Naive thymus-derived CD4-positive, alpha-beta T cell (primary cell): ENCODE results near the gene ITPR1. TPM values are rescaled to one million over a fixed set of nuclear protein-coding genes. Genes with fewer than 3 reads are reported as not detected.

ENCODE experiments used
- ATAC-seq: fragments of 150-1000 bp; cut with Tn5 transposase; 2 replicates; pipeline ENCODE4 v1.10.0; 2021; ENCODE audit warnings: mild to moderate bottlenecking, moderate library complexity
- CTCF ChIA-PET: fragments of 350-600 bp; sonication (Branson Sonifier 250); formaldehyde crosslinking; loops from one replicate; lab custom pipeline; 2021; ENCODE audit warnings: antibody characterized with exemption; lab: Charles Lee
- POLR2A ChIA-PET: fragments of 350-600 bp; sonication (Branson Sonifier 250); formaldehyde crosslinking; loops from one replicate; lab custom pipeline; 2021; ENCODE audit warnings: antibody characterized with exemption, inconsistent platforms; lab: Charles Lee
- DNase-seq, 9 donors: peaks; one replicate each; pipeline versions ENCODE4 v3.0.0 to v3.0.0-alpha.2; 2020 to 2022; ENCODE audit warnings: mixed read lengths in 1 of 9
- H3K27ac ChIP-seq: one replicate; pipeline ENCODE4 v1.7.0; 2013; ENCODE audit warnings: mild to moderate bottlenecking, low read depth, low read length, moderate library complexity
- H3K27me3 ChIP-seq, 2 donors: one replicate each; pipeline ENCODE4 v1.7.0; 2013; ENCODE audit warnings: low read length in 2 of 2, mild to moderate bottlenecking in 2 of 2, moderate library complexity in 2 of 2; ENCODE audit not compliant: control insufficient read depth in 2 of 2, insufficient read depth in 2 of 2
- H3K36me3 ChIP-seq, 3 experiments: 1 replicate in 2 of 3; 2 replicates in 1 of 3; pipeline ENCODE4 v1.7.0; 2013; ENCODE audit warnings: low read length in 3 of 3, mild to moderate bottlenecking in 3 of 3, moderate library complexity in 1 of 3; ENCODE audit not compliant: insufficient read depth in 3 of 3, control insufficient read depth in 2 of 3
- H3K4me1 ChIP-seq, 2 donors: one replicate each; pipeline ENCODE4 v1.7.0; 2013; ENCODE audit warnings: low read length in 2 of 2, mild to moderate bottlenecking in 2 of 2, moderate library complexity in 1 of 2; ENCODE audit not compliant: control insufficient read depth in 2 of 2, insufficient read depth in 2 of 2
- H3K4me3 ChIP-seq: 2 replicates; pipeline ENCODE4 v1.7.0; 2013; ENCODE audit warnings: mild to moderate bottlenecking, low read length
- H3K9me3 ChIP-seq, 3 experiments: 1 replicate in 2 of 3; 2 replicates in 1 of 3; pipeline ENCODE4 v1.7.0; 2013; ENCODE audit warnings: low read length in 3 of 3; ENCODE audit not compliant: control insufficient read depth in 2 of 3
- H3K27ac Mint-ChIP-seq, 9 donors: one replicate each; pipeline ENCODE4 v1.8.0; 2020 to 2022; ENCODE audit warnings: mixed read lengths in 9 of 9, mild to moderate bottlenecking in 8 of 9, moderate library complexity in 5 of 9, inconsistent platforms in 2 of 9
- H3K27me3 Mint-ChIP-seq, 5 donors: one replicate each; pipeline ENCODE4 v1.8.0; 2021 to 2022; ENCODE audit warnings: mixed read lengths in 5 of 5, mild to moderate bottlenecking in 1 of 5
- H3K36me3 Mint-ChIP-seq, 5 donors: one replicate each; pipeline ENCODE4 v1.8.0; 2020 to 2022; ENCODE audit warnings: mixed read lengths in 5 of 5, mild to moderate bottlenecking in 3 of 5, inconsistent platforms in 1 of 5
- H3K4me1 Mint-ChIP-seq, 7 donors: one replicate each; pipeline ENCODE4 v1.8.0; 2020 to 2022; ENCODE audit warnings: mixed read lengths in 7 of 7, mild to moderate bottlenecking in 3 of 7, inconsistent platforms in 1 of 7
- H3K4me3 Mint-ChIP-seq, 10 donors: one replicate each; pipeline ENCODE4 v1.8.0; 2020 to 2022; ENCODE audit warnings: mild to moderate bottlenecking in 10 of 10, mixed read lengths in 10 of 10, moderate library complexity in 6 of 10, inconsistent platforms in 2 of 10
- H3K9me3 Mint-ChIP-seq, 11 donors: one replicate each; pipeline ENCODE4 v1.8.0; 2020 to 2022; ENCODE audit warnings: mixed read lengths in 11 of 11, mild to moderate bottlenecking in 4 of 11, inconsistent platforms in 1 of 11, moderate library complexity in 1 of 11
- intact Hi-C, 2 donors: fragments of 100-400 bp; cut with micrococcal nuclease; formaldehyde crosslinking; loops; one replicate each; pipeline ENCODE4 v1.15.1; 2023
- polyA plus RNA-seq, 2 donors: library from polyadenylated mRNA; unstranded; fragments of 300-500 nt; fragmentation: Illumina TruSeq; gene quantifications; one replicate each; pipeline ENCODE4 v1.2.3, GENCODE V29; 2021
- total RNA-seq, 6 experiments: library from RNA in 5 of 6; stranded (reverse) in 5 of 6; gene quantifications; 1 replicate in 5 of 6; 2 replicates in 1 of 6; pipeline ENCODE4 v1.2.3 and lab custom pipeline; 2021 to 2026

Gene ITPR1
- total and polyA plus RNA-seq, 7 experiments from 2014 or later, result 15.1 to 118 (median 83.8) TPM

- Mint-ChIP-seq H3K36me3 (no peaks in the 10 kb centered on the region), H3K9me3 (no peaks in the 10 kb centered on the region), H3K4me1 (peaks cover 17 to 65% (median 52%) of the 10 kb centered on the region in 7 donors), H3K4me3 (no peak overlapping the region), H3K27ac (peak overlapping the region in 5 of 9 donors; percentile 7 to 40 (median 31)), H3K27me3 (no peaks in the 10 kb centered on the region)
- ChIA-PET POLR2A (no interaction called here), CTCF (no interaction called here)
- H3K4me3 ChIP-seq, result no peak overlapping the region
- H3K36me3 ChIP-seq, result no peaks in the 10 kb centered on the region
- H3K9me3 ChIP-seq, result no peaks in the 10 kb centered on the region
- H3K4me1 ChIP-seq, result peaks cover 7 to 22% of the 10 kb centered on the region in 2 donors
- peak overlapping the region; percentile 29 for H3K27ac ChIP-seq
- no peaks in the 10 kb centered on the region for H3K27me3 ChIP-seq
- DNase-seq (no peak), ATAC-seq (peak; percentile 6)
- intact Hi-C loops, result no loop called here
Measured at GRCh38 chr3:4581498-4581897, 88.3 kb downstream of the ITPR1 start.

- Mint-ChIP-seq H3K9me3 (no peaks in the 10 kb centered on the region), H3K27me3 (no peaks in the 10 kb centered on the region), H3K27ac (peak overlapping the region in 7 of 9 donors; percentile 5 to 68 (median 48)), H3K36me3 (no peaks in the 10 kb centered on the region), H3K4me3 (no peak overlapping the region), H3K4me1 (peaks cover 21 to 70% (median 58%) of the 10 kb centered on the region in 7 donors)
- Histone ChIP-seq H3K27me3 (no peaks in the 10 kb centered on the region), H3K4me3 (no peak overlapping the region), H3K27ac (peak overlapping the region; percentile 29), H3K4me1 (peaks cover 13 to 27% of the 10 kb centered on the region in 2 donors), H3K36me3 (no peaks in the 10 kb centered on the region), H3K9me3 (no peaks in the 10 kb centered on the region)
- ChIA-PET CTCF (no interaction called here), POLR2A (no interaction called here)
- ATAC-seq, result peak; percentile 17
- intact Hi-C loops, result loop anchor here in 1 of 2 donors (2.0 kb wide), 2 partner anchors 17 to 89 kb away; partner anchors contain the start of gene ITPR1
- DNase-seq, result no peak
Measured at GRCh38 chr3:4581920-4582611, 88.9 kb downstream of the ITPR1 start.

GRCh38 chr3:4582624-4583023 lies 89.5 kb downstream of the ITPR1 start:
- no peaks in the 10 kb centered on the region for H3K36me3 ChIP-seq
- no peak overlapping the region for H3K4me3 ChIP-seq
- Mint-ChIP-seq H3K4me3 (no peak overlapping the region), H3K36me3 (no peaks in the 10 kb centered on the region), H3K9me3 (no peaks in the 10 kb centered on the region), H3K27ac (peak overlapping the region in 8 of 9 donors; percentile 5 to 84 (median 54)), H3K27me3 (no peaks in the 10 kb centered on the region), H3K4me1 (peaks cover 24 to 76% (median 63%) of the 10 kb centered on the region in 7 donors)
- peaks cover 17 to 32% of the 10 kb centered on the region in 2 donors for H3K4me1 ChIP-seq
- H3K27me3 ChIP-seq, result no peaks in the 10 kb centered on the region
- H3K27ac ChIP-seq, result no peak overlapping the region
- intact Hi-C loops, result loop anchor here in 1 of 2 donors (2.0 kb wide), 2 partner anchors 16 to 90 kb away; partner anchors contain the start of gene ITPR1
- no peaks in the 10 kb centered on the region for H3K9me3 ChIP-seq
- CTCF ChIA-PET, result no interaction called here
- no peak for ATAC-seq
- POLR2A ChIA-PET, result interaction anchor here (0.6 kb wide), 1 partner anchor 1525 kb away, joined by 6 read pairs; no protein-coding TSS in a partner anchor
- DNase-seq, result no peak

GRCh38 chr3:4583416-4583815 lies 90.3 kb downstream of the ITPR1 start:
- ChIA-PET POLR2A (interaction anchor here (1.0 kb wide), 1 partner anchor 90 kb away, joined by 6 read pairs; the partner anchor contains the start of gene ITPR1), CTCF (interaction anchor here (1.1 to 1.5 kb wide), 3 partner anchors 11 to 229 kb away, joined by 3 to 4 read pairs (median 3); no protein-coding TSS in a partner anchor)
- ATAC-seq (no peak), DNase-seq (no peak)
- H3K4me3 Mint-ChIP-seq, result peak overlapping the region in 1 of 10 donors; percentile 8
- Histone ChIP-seq H3K36me3 (no peaks in the 10 kb centered on the region), H3K4me3 (no peak overlapping the region), H3K9me3 (no peaks in the 10 kb centered on the region), H3K27ac (no peak overlapping the region), H3K27me3 (no peaks in the 10 kb centered on the region), H3K4me1 (peaks cover 25 to 34% of the 10 kb centered on the region in 2 donors)
- H3K36me3 Mint-ChIP-seq, result no peaks in the 10 kb centered on the region
- peak overlapping the region in 6 of 9 donors; percentile 47 to 88 (median 72) for H3K27ac Mint-ChIP-seq
- H3K9me3 Mint-ChIP-seq, result no peaks in the 10 kb centered on the region
- H3K27me3 Mint-ChIP-seq, result no peaks in the 10 kb centered on the region
- peaks cover 26 to 84% (median 70%) of the 10 kb centered on the region in 7 donors for H3K4me1 Mint-ChIP-seq
- intact Hi-C loops, result loop anchor here in 1 of 2 donors (2.0 kb wide), 2 partner anchors 15 to 91 kb away; partner anchors contain the start of gene ITPR1

GRCh38 chr3:4584456-4585249 lies 91.5 kb downstream of the ITPR1 start:
- ATAC-seq (peak; percentile 49), DNase-seq (peak in 6 of 9 donors; percentile 6 to 36 (median 26))
- Mint-ChIP-seq H3K4me3 (peak overlapping the region; percentile 73 to 91 (median 86)), H3K4me1 (peaks cover 29 to 90% (median 79%) of the 10 kb centered on the region in 7 donors), H3K27me3 (no peaks in the 10 kb centered on the region), H3K9me3 (no peaks in the 10 kb centered on the region), H3K36me3 (no peaks in the 10 kb centered on the region), H3K27ac (peak overlapping the region; percentile 77 to 96 (median 85))
- Histone ChIP-seq H3K9me3 (no peaks in the 10 kb centered on the region), H3K4me1 (peaks cover 35 to 38% of the 10 kb centered on the region in 2 donors), H3K27ac (peak overlapping the region; percentile 40), H3K36me3 (no peaks in the 10 kb centered on the region), H3K4me3 (peak overlapping the region; percentile 38), H3K27me3 (no peaks in the 10 kb centered on the region)
- ChIA-PET POLR2A (interaction anchor here (0.6 to 1.0 kb wide), 2 partner anchors 91 to 758 kb away, joined by 3 to 6 read pairs; partner anchors contain the start of gene ITPR1), CTCF (interaction anchor here (0.6 to 1.6 kb wide), 5 partner anchors 12 to 234 kb away, joined by 3 to 5 read pairs (median 3); no protein-coding TSS in a partner anchor)
- intact Hi-C loops, result loop anchor here in 1 of 2 donors (1.0 kb wide), 2 partner anchors 65 to 233 kb away; no protein-coding TSS in a partner anchor

- H3K36me3 ChIP-seq, result no peaks in the 10 kb centered on the region
- H3K4me3 ChIP-seq, result no peak overlapping the region
- H3K27ac Mint-ChIP-seq, result peak overlapping the region in 5 of 9 donors; percentile 14 to 58 (median 16)
- no peaks in the 10 kb centered on the region for H3K9me3 ChIP-seq
- POLR2A ChIA-PET, result interaction anchor here (0.6 to 1.1 kb wide), 2 partner anchors 9 to 93 kb away, joined by 3 to 4 read pairs; partner anchors contain the start of gene ITPR1
- DNase-seq (no peak), ATAC-seq (no peak)
- CTCF ChIA-PET, result interaction anchor here (0.7 kb wide), 1 partner anchor 90 kb away, joined by 5 read pairs; no protein-coding TSS in a partner anchor
- intact Hi-C loops, result no loop called here
- no peak overlapping the region for H3K27ac ChIP-seq
- H3K36me3 Mint-ChIP-seq, result peaks cover 0 to 11% (median 3%) of the 10 kb centered on the region in 5 donors
- H3K4me1 ChIP-seq, result peaks cover 41% of the 10 kb centered on the region in 2 donors
- H3K4me1 Mint-ChIP-seq, result peaks cover 33 to 88% (median 79%) of the 10 kb centered on the region in 7 donors
- peaks cover 0 to 6% (median 0%) of the 10 kb centered on the region in 11 donors for H3K9me3 Mint-ChIP-seq
- H3K4me3 Mint-ChIP-seq, result peak overlapping the region in 2 of 10 donors; percentile 37 to 59
- no peaks in the 10 kb centered on the region for H3K27me3 Mint-ChIP-seq
- H3K27me3 ChIP-seq, result no peaks in the 10 kb centered on the region
Measured at GRCh38 chr3:4586381-4586780, 93.2 kb downstream of the ITPR1 start.
